Measurements from ENCODE around the gene MAU2. TPM values are rescaled to one million over a fixed set of nuclear protein-coding genes. Genes with fewer than 3 reads are reported as not detected.

MAU2 gene
- total RNA-seq, 1 donor from 2014 or later: 45.4 TPM

DNA sequence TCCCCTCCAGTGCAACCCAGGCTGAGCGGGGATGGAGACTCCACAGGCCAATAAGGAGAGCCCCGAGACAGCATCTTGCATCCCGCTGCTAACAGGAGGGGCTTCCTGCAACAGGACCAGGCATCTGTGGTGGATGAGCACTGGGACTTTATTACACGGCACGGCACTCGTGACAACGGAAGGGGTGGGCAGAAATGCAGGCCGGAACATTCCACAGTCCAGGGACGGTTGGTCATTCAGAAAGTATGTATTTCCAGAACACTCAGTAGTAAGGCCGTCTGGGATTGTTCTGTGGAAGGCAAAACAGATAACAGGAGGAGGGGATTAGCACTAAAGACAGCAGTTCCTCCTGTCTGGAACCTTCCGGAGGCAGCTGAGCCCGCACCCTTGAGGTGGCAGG, 44.2 kb upstream of the MAU2 start:
- peak overlapping the region; percentile 95 for H3K27ac Mint-ChIP-seq (ENCODE audit: unreplicated experiment)
- no peak for DNase-seq (ENCODE audit: low spot score)
- no peaks in the 10 kb centered on the region for H3K27me3 Mint-ChIP-seq (ENCODE audit: low read depth)

GRCh38 chr19:19276851-19277250, 43.8 kb upstream of the MAU2 start:
- TF ChIP-seq CTCF (IDR thresholded peaks at IDR 0.05): no peak
- Mint-ChIP-seq H3K27ac (ENCODE audit: unreplicated experiment) (peak overlapping the region; percentile 95), H3K4me3 (ENCODE audit: unreplicated experiment) (peak overlapping the region; percentile 22), H3K9me3 (ENCODE audit: low read depth) (no peaks in the 10 kb centered on the region), H3K36me3 (ENCODE audit: low read depth) (peaks cover 10% of the 10 kb centered on the region), H3K4me1 (ENCODE audit: low read depth) (peaks cover 30% of the 10 kb centered on the region), H3K27me3 (ENCODE audit: low read depth) (no peaks in the 10 kb centered on the region)
- peak; percentile 90 for DNase-seq (ENCODE audit: low spot score)

More for the DNA sequence above, 44.2 kb upstream of the MAU2 start:
- Mint-ChIP-seq H3K36me3 (ENCODE audit: low read depth) (peaks cover 9% of the 10 kb centered on the region), H3K9me3 (ENCODE audit: low read depth) (no peaks in the 10 kb centered on the region), H3K4me3 (ENCODE audit: unreplicated experiment) (peak overlapping the region; percentile 22), H3K4me1 (ENCODE audit: low read depth) (peaks cover 30% of the 10 kb centered on the region)
- no peak for TF ChIP-seq CTCF (IDR thresholded peaks at IDR 0.05)

DNA sequence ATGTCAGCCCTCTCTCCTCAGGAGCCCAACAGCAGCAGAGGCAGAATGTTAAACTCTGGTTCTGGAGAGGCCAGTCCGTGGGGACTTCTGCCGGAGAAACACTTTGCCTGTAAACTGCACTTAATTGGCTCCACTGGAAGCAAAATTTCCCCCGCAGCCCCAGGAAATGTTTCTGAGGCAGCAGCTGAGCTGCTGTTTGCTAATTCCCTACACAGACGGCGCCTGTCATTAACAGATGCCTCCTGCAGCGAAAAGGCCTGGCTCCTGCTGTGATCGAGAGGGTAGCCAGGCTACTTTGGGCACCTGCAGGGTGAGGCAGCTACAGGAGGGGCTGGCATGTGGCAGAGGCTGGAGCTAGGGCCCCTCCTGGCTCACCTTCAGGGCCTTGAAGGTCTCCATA, 42.3 kb upstream of the MAU2 start:
- Mint-ChIP-seq H3K27me3 (ENCODE audit: low read depth) (no peaks in the 10 kb centered on the region), H3K4me3 (ENCODE audit: unreplicated experiment) (no peak overlapping the region), H3K4me1 (ENCODE audit: low read depth) (peaks cover 22% of the 10 kb centered on the region), H3K9me3 (ENCODE audit: low read depth) (no peaks in the 10 kb centered on the region), H3K27ac (ENCODE audit: unreplicated experiment) (peak overlapping the region; percentile 75), H3K36me3 (ENCODE audit: low read depth) (peaks cover 11% of the 10 kb centered on the region)
- TF ChIP-seq CTCF (IDR thresholded peaks at IDR 0.05): no peak
- DNase-seq (ENCODE audit: low spot score): no peak

DNA sequence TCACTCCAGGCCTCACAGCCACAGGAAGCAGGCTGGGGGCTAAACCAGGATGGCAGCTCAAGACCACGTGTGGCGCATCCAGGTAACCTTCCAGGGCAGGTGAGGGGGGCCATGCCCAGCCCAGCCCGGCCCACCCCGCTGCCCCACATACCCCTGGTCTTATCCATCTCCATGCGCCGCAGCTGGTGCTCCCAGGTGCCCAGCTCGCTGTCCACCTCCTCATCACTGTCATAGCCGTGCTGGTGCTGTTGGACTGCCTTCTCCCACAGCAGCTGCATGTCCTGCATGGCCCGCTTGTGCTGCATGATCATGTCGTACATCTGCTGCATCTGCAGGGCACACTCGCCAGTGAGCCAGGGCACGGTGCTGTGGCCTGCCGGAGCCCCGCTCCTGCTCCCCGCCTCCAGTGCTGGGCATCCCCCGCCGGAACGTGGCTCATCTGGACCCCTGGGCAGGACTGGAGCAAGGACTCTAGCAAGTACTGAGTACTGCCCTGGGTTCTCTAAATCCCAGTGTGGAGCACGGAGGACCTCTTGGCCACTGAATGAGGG, 41.5 kb upstream of the MAU2 start:
- Mint-ChIP-seq H3K4me3 (ENCODE audit: unreplicated experiment) (no peak overlapping the region), H3K36me3 (ENCODE audit: low read depth) (peaks cover 14% of the 10 kb centered on the region), H3K27me3 (ENCODE audit: low read depth) (no peaks in the 10 kb centered on the region), H3K27ac (ENCODE audit: unreplicated experiment) (no peak overlapping the region), H3K9me3 (ENCODE audit: low read depth) (no peaks in the 10 kb centered on the region), H3K4me1 (ENCODE audit: low read depth) (peaks cover 18% of the 10 kb centered on the region)
- DNase-seq (ENCODE audit: low spot score): no peak
- no peak for TF ChIP-seq CTCF (IDR thresholded peaks at IDR 0.05)

- H3K9me3 Mint-ChIP-seq (ENCODE audit: low read depth): peaks cover 4% of the 10 kb centered on the region
- no peaks in the 10 kb centered on the region for H3K27me3 Mint-ChIP-seq (ENCODE audit: low read depth)
- peak; percentile 93 for DNase-seq (ENCODE audit: low spot score)
- H3K4me3 Mint-ChIP-seq (ENCODE audit: unreplicated experiment): no peak overlapping the region
- H3K36me3 Mint-ChIP-seq (ENCODE audit: low read depth): peaks cover 19% of the 10 kb centered on the region
- no peak for TF ChIP-seq CTCF (IDR thresholded peaks at IDR 0.05)
- no peak overlapping the region for H3K27ac Mint-ChIP-seq (ENCODE audit: unreplicated experiment)
- peaks cover 18% of the 10 kb centered on the region for H3K4me1 Mint-ChIP-seq (ENCODE audit: low read depth)
Measured at GRCh38 chr19:19279853-19280252, 40.8 kb upstream of the MAU2 start.
